ENCODE data around the gene PAPPA.

The PAPPA gene

DNA sequence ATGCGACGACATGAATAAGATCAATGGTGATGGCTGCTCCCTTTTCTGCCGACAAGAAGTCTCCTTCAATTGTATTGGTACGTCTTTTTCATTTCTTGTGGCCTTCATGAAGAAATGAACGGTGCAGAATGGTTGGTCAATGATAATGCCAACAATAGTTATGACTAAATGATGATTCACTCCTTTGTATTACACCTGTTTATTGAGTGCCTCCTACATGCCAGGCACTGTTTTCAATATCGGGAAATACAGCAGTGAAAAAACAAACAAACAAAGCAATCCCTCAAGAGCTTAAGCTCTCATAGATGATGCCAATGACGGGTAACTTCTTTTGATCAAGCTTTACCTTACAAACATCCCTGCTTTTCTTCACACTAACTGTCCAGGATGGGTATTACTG, 117.7 kb downstream of the PAPPA start:
- DNase-seq (ENCODE audit: low read depth), result no peak
- H3K4me3 ChIP-seq (ENCODE audit: low read length), result no peak overlapping the region
- TF ChIP-seq, protein P1, sequence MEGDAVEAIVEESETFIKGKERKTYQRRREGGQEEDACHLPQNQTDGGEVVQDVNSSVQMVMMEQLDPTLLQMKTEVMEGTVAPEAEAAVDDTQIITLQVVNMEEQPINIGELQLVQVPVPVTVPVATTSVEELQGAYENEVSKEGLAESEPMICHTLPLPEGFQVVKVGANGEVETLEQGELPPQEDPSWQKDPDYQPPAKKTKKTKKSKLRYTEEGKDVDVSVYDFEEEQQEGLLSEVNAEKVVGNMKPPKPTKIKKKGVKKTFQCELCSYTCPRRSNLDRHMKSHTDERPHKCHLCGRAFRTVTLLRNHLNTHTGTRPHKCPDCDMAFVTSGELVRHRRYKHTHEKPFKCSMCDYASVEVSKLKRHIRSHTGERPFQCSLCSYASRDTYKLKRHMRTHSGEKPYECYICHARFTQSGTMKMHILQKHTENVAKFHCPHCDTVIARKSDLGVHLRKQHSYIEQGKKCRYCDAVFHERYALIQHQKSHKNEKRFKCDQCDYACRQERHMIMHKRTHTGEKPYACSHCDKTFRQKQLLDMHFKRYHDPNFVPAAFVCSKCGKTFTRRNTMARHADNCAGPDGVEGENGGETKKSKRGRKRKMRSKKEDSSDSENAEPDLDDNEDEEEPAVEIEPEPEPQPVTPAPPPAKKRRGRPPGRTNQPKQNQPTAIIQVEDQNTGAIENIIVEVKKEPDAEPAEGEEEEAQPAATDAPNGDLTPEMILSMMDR (conservative IDR thresholded peaks at IDR 0.05; ENCODE audit: low read depth, low read length), result no peak

DNA sequence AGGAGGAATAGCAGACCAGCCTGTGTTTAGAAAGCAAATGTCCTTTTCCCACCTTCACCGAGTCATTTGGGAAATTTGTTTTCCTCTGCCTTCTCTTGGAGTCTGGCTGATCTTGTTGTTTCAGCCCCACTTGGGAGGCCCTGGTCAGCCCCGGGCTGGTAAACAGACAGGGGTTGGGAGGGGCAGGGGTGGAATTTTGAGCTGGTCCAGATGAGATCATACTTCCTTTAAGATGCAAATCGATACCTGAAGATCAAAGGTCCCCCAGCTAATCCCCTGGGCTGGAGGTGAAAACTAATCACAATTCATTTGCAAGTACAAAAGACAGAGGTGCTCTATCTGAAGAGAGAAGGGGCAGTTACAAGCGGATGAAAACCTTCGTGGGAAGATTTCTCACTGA, 118.4 kb downstream of the PAPPA start:
- no peak for DNase-seq (ENCODE audit: low read depth)
- no peak overlapping the region for H3K4me3 ChIP-seq (ENCODE audit: low read length)
- TF ChIP-seq, protein P1 (conservative IDR thresholded peaks at IDR 0.05; ENCODE audit: low read depth, low read length), result no peak

DNA sequence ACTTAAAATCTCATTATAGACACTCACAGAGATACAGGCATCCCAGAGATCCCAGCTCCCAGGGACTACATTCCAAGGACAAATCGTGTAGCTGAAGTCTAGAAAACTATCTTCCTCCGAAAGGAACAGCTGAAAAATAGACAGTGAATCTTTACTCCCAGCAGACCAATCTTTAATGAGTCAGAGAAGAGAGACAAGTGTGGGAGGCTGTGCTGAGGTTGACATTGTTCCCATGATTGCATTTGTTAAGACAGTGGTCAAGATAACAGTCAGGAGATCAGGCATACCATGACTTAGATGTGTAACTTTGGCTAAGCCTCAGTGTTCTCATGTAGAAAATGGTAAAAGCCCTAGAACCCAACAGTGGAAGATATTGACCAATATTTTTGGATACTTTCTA, 120.7 kb downstream of the PAPPA start:
- TF ChIP-seq, protein P1 (conservative IDR thresholded peaks at IDR 0.05; ENCODE audit: low read depth, low read length), result no peak
- DNase-seq (ENCODE audit: low read depth), result no peak
- H3K4me3 ChIP-seq (ENCODE audit: low read length), result no peak overlapping the region

DNA sequence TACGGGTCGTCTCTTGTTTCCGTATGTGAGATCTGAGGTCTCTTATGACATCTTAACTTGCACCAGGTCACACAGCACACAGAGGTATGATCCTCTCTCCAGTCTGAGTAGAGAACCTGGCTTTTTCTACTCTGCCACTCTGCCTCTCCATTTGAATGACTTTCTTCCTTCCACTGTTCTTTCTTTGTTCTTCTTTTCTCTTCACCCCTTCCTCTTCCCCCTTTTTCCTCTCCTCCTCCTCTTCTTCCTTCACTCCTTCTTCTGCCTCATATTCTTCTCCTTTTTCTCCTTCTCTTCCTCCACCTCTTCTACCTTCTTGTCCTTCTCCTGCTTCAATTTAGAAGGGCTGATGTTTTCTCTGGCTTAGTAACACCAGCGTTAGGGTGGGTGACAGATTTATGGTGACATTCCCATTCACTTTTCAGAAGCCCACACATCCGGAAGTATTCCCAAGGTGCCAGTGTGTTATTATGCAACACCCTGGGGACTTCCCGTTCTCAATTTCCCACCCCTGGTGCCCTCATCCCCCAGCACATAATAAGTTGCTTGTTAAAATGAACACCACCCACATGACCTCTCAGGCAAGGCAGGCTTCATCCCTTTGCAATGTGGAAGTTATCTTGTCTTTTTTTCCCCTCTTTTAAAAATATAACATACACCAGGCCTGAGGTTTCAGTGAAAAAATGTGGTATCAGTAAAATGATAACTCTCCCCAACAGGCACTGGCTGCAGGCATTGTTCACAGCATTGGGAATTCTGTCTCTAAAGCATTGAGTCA, 122.0 kb downstream of the PAPPA start:
- no peak overlapping the region for H3K4me3 ChIP-seq (ENCODE audit: low read length)
- DNase-seq (ENCODE audit: low read depth), result peak; percentile 8
- TF ChIP-seq, protein P1 (conservative IDR thresholded peaks at IDR 0.05; ENCODE audit: low read depth, low read length), result no peak

DNA sequence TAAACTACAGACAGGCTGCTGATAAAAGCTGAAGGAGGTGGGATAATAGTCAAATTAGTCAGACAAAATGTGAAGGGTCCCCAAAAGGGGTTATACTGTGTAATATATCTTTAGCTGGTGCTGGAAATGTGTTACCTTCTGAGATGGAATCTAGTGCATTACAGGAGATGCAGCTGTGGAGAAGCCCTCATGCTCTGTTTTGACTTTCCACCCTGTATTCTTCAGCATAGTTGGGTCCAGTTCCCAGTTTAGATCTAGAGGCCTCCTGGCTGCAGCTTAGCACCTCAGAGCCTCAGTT, 122.6 kb downstream of the PAPPA start:
- no peak for DNase-seq (ENCODE audit: low read depth)
- TF ChIP-seq, protein P1 (conservative IDR thresholded peaks at IDR 0.05; ENCODE audit: low read depth, low read length), result no peak
- H3K4me3 ChIP-seq (ENCODE audit: low read length), result no peak overlapping the region

DNA sequence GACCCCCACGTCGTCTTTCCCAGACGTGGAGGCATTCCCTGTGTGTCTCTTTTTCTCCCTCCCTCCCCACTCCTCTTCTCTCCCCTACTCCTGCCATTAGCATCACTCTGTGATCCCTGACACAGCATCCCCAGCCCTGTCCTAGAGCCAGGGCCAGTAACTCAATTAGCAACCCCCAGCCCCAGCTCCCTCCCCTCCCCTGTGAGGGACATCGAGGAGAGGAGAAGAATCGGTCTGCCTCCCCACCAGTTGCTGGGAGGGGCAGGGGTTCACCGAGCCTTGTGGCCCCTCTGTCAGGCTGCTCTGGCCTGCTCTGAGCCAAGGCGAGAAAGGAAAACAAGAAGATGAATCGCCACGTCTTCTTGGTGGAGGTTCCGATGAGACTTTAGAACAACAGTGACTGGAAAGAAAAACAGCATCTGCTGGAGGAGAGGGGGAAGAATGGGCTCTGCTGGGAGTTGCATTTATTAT, 123.1 kb downstream of the PAPPA start:
- no peak for DNase-seq (ENCODE audit: low read depth)
- TF ChIP-seq, protein P1 (conservative IDR thresholded peaks at IDR 0.05; ENCODE audit: low read depth, low read length), result no peak
- no peak overlapping the region for H3K4me3 ChIP-seq (ENCODE audit: low read length)

DNA sequence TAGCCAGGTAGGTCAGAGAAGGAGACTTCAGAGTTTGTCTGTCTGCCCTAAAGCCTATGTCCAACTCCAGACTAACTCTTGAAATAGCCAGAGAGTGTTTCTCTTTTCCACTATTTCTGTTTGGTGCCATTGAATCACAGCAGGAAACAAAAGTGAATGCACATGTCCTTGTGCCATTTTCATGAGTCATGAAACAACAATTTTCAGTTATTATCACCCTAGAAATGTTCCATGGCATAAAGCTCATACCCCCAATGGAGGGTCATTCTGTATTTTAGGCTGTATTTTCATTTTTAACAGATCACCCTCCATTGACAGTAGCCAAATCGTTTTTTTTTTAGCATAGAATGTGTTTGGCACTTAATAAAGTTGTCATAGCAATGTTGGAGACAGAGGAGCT, 124.7 kb downstream of the PAPPA start:
- TF ChIP-seq, protein P1 (conservative IDR thresholded peaks at IDR 0.05; ENCODE audit: low read depth, low read length), result no peak

More for the DNA sequence above, 124.7 kb downstream of the PAPPA start:
- DNase-seq (ENCODE audit: low read depth), result no peak
- H3K4me3 ChIP-seq (ENCODE audit: low read length), result no peak overlapping the region
